Measurements from ENCODE around the gene HNRNPLL. TPM values are rescaled to one million over a fixed set of nuclear protein-coding genes. Genes with fewer than 3 reads are reported as not detected.
A peak's percentile ranks its signal among the peaks of the same experiment; 100 is the strongest.
"Not testable (repeated sequence)": the region's sequence is repeated elsewhere in the genome, so short reads cannot be mapped to it uniquely, and the experiment has no call there.

Gene HNRNPLL
- total RNA-seq, 2 donors from 2014 or later, result 60.1 to 64.7 TPM

DNA sequence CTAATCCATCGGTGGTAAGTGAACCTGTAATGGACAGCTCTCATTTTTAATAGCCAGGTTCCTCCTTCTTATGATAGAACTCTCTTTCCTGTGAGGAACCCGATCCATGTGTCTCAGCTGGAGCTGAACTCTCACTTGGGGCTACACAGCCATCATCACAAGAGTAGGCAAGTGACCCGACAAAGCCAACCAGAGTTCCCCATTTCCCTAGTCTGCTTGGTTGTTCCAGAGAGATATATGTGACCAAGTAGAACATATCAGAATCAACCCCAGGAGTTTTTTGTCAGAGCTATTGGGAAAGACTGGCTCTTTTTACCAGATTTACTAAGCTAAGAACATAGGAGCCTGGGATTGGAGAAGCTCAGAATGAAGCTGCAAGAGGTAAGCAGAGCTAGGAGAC lies 14.6 kb upstream of the HNRNPLL start:
- TF ChIP-seq, protein P1, sequence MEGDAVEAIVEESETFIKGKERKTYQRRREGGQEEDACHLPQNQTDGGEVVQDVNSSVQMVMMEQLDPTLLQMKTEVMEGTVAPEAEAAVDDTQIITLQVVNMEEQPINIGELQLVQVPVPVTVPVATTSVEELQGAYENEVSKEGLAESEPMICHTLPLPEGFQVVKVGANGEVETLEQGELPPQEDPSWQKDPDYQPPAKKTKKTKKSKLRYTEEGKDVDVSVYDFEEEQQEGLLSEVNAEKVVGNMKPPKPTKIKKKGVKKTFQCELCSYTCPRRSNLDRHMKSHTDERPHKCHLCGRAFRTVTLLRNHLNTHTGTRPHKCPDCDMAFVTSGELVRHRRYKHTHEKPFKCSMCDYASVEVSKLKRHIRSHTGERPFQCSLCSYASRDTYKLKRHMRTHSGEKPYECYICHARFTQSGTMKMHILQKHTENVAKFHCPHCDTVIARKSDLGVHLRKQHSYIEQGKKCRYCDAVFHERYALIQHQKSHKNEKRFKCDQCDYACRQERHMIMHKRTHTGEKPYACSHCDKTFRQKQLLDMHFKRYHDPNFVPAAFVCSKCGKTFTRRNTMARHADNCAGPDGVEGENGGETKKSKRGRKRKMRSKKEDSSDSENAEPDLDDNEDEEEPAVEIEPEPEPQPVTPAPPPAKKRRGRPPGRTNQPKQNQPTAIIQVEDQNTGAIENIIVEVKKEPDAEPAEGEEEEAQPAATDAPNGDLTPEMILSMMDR (IDR thresholded peaks at IDR 0.05), result no peak
- ATAC-seq (ENCODE audit: insufficient number of reproducible peaks, low FRiP score, low read depth), result no peak

DNA sequence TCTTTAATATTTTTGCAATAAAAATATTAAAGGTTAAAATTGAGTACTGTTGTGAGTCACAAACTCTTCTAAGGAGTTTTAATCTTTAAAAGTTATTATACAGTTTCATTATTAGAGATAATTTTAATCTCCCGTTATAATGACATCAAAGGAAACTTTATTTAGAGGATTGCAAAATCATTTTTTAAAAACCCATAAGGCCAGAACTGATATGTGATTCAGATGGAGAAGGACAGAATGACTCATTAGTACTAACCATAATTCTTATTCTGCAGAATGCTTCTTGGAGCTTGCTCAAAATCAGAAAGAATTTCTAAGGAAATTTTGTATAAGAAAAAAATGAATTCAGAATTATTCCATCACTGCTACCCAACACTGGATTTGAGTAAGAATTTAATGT lies 12.5 kb upstream of the HNRNPLL start:
- DNase-seq (ENCODE audit: low spot score) (no peak), ATAC-seq (ENCODE audit: insufficient number of reproducible peaks, low FRiP score, low read depth) (peak; percentile 48)
- Histone ChIP-seq H3K4me3 (no peak overlapping the region), H3K27me3 (replicated peaks; ENCODE audit: insufficient read depth) (no peaks in the 10 kb centered on the region), H3K4me1 (ENCODE audit: control insufficient read depth in 1 of 2, low read depth in 2 of 2) (peaks cover 33 to 52% of the 10 kb centered on the region in 2 donors), H3K9me3 (no peaks in the 10 kb centered on the region), H3K36me3 (no peaks in the 10 kb centered on the region), H3K27ac (no peak overlapping the region)
- TF ChIP-seq, protein P1 (IDR thresholded peaks at IDR 0.05), result no peak

More for the DNA sequence above, 14.6 kb upstream of the HNRNPLL start:
- Histone ChIP-seq H3K9me3 (no peaks in the 10 kb centered on the region), H3K4me1 (ENCODE audit: control insufficient read depth in 1 of 2, low read depth in 2 of 2) (peaks cover 42 to 57% of the 10 kb centered on the region in 2 donors), H3K27ac (no peak overlapping the region), H3K4me3 (no peak overlapping the region), H3K36me3 (no peaks in the 10 kb centered on the region), H3K27me3 (replicated peaks; ENCODE audit: insufficient read depth) (no peaks in the 10 kb centered on the region)
- no peak for DNase-seq (ENCODE audit: low spot score)

DNA sequence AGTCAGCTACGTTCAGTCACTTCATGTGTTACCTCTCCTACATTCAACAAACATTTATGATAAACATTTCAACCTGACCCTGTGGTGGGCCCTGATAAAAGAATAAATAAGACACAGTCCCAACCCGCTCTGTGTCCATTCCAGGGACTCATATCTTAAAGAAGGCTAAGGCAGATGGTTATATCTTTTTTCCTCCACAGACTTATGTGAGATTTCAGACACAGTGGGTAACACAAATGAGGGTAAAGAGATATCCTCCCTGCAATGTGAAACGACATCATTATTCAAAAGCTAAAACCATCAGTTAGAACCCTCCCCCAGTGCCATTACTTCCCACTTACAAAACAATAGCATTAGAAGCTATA lies 11.1 kb upstream of the HNRNPLL start:
- Histone ChIP-seq H3K27me3 (replicated peaks; ENCODE audit: insufficient read depth) (no peaks in the 10 kb centered on the region), H3K27ac (no peak overlapping the region), H3K4me1 (ENCODE audit: control insufficient read depth in 1 of 2, low read depth in 2 of 2) (peaks cover 20 to 38% of the 10 kb centered on the region in 2 donors), H3K36me3 (no peaks in the 10 kb centered on the region), H3K9me3 (no peaks in the 10 kb centered on the region), H3K4me3 (no peak overlapping the region)
- ATAC-seq (ENCODE audit: insufficient number of reproducible peaks, low FRiP score, low read depth) (no peak), DNase-seq (ENCODE audit: low spot score) (no peak)
- TF ChIP-seq, protein P1 (IDR thresholded peaks at IDR 0.05), result no peak

DNA sequence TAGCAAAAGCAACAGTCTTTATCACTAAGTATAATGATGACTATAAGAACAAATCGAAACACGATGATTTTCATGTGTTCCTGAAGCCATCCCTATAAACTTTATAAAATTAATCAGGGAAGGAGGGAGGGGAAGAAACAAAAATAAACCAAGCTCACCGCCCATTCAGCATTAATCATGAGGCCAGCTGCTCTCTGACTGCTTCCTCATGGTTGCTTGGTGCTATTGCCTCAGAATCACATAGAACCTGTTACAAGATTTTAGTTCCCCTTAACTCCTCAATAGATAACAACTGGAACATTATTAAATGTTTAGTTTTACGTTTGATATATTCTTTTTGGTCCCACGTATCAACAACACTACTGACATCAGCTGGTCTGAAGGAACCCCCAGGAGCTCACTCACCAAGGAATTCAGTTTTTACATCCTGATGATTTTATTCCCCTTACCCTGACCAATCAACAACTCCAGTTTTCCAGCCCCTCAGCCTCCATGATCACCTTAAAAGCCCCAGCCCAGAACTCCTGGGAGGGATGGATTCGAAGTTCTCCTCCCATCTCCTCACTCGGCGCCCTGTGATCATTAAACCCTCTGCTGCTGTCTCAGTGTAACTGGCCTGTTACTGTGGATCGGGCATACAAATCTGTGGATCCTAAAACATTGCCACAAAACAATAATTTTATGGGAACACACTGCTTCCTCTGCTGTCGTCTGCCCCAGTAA lies 10.6 kb upstream of the HNRNPLL start:
- no peaks in the 10 kb centered on the region for H3K27me3 ChIP-seq (replicated peaks; ENCODE audit: insufficient read depth)
- peaks cover 20 to 36% of the 10 kb centered on the region in 2 donors for H3K4me1 ChIP-seq (ENCODE audit: control insufficient read depth in 1 of 2, low read depth in 2 of 2)
- no peak for ATAC-seq (ENCODE audit: insufficient number of reproducible peaks, low FRiP score, low read depth)
- no peak for DNase-seq (ENCODE audit: low spot score)
- no peak overlapping the region for H3K4me3 ChIP-seq
- no peak overlapping the region for H3K27ac ChIP-seq
- H3K9me3 ChIP-seq, result no peaks in the 10 kb centered on the region
- TF ChIP-seq, protein P1 (IDR thresholded peaks at IDR 0.05), result no peak
- no peaks in the 10 kb centered on the region for H3K36me3 ChIP-seq

DNA sequence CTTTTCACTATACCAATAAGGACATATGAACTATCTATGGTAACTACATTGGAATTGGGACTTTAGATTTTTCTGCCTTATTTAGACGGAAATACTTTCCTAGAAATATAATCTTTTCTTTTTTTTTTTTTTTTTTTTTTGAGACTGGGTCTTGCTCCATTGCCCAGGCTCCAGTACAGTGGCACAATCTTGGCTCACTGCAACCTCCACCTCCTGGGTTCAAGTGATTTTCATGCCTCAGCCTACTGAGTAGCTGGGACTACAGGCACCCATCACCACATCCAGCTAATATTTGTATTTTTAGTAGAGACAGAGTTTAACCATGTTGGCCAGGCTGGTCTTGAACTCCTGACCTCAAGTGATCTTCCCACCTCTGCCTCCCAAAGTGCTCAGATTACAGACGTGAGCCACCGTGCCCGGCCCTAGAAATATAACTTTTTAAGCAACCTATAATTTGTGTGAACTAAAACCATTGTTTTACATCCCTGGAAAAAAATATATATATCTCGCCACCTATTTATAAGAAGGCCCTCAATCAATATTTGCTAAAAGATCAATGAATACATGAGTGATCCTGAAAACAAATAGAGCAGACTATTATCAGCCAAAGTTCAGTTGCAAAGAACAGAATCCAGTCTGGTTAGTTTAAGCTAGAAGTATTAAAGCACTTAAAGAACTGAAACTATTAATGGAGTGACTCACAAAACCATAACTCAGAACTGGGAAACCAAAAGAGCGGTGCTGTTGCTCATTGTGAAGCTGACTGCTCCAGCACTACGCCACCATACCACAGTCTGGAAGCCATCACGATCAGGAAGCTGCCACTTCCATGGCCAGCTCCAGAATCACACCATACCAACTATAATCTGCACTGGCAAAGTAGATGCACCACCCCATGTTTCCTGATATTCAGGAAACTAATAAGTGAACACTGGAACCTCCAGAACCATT lies 8.4 kb upstream of the HNRNPLL start:
- Histone ChIP-seq H3K27ac (no peak overlapping the region), H3K27me3 (replicated peaks; ENCODE audit: insufficient read depth) (no peaks in the 10 kb centered on the region), H3K36me3 (no peaks in the 10 kb centered on the region), H3K4me1 (ENCODE audit: control insufficient read depth in 1 of 2, low read depth in 2 of 2) (peaks cover 17 to 25% of the 10 kb centered on the region in 2 donors), H3K9me3 (no peaks in the 10 kb centered on the region), H3K4me3 (no peak overlapping the region)
- TF ChIP-seq, protein P1 (IDR thresholded peaks at IDR 0.05), result no peak
- ATAC-seq (ENCODE audit: insufficient number of reproducible peaks, low FRiP score, low read depth), result no peak
- no peak for DNase-seq (ENCODE audit: low spot score)

DNA sequence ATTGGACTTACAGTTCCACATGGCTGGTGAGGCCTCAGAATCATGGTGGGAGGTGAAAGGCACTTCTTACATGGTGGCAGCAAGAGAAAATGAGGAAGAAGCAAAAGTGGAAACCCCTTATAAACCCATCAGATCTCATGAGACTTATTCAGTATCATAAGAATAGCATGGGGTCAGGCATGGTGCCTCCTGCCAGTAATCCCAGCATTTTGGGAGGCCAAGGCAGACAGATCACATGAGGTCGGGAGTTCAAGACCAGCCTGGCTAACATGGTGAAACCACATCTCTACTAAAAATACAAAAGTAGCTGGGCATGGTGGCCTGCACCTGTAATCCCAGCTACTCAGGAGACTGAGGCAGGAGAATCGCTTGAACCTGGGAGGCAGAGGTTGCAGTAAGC lies 6.5 kb upstream of the HNRNPLL start:
- H3K4me3 ChIP-seq; H3K9me3 ChIP-seq; H3K27ac ChIP-seq; H3K4me1 ChIP-seq (ENCODE audit: control insufficient read depth in 1 of 2, low read depth in 2 of 2); H3K27me3 ChIP-seq (replicated peaks; ENCODE audit: insufficient read depth); ATAC-seq (ENCODE audit: insufficient number of reproducible peaks, low FRiP score, low read depth); H3K36me3 ChIP-seq; DNase-seq (ENCODE audit: low spot score): not testable (repeated sequence)

Measured in thoracic aorta (tissue), 2 donors.